Measurements from ENCODE around the gene HYAL2. TPM values are rescaled to one million over a fixed set of nuclear protein-coding genes. Genes with fewer than 3 reads are reported as not detected.

The HYAL2 gene
- total RNA-seq, 1 experiment from 2014 or later: 30.1 TPM

- Histone ChIP-seq H3K4me3 (ENCODE audit: low read depth, low read length) (no peak overlapping the region), H3K36me3 (ENCODE audit: control insufficient read depth, insufficient read depth, low read length) (no peaks in the 10 kb centered on the region), H3K4me1 (0 out of 2 replicates have a peak, but pooled peaks cover 2% of the 10 kb centered on the region), H3K27me3 (replicated peaks; ENCODE audit: control insufficient read depth, insufficient read depth, low read length) (no peaks in the 10 kb centered on the region), H3K9me3 (no peaks in the 10 kb centered on the region)
- DNase-seq: peak in 1 of 2 experiments; percentile 28
- Mint-ChIP-seq H3K9me3 (ENCODE audit: unreplicated experiment) (no peaks in the 10 kb centered on the region), H3K27me3 (ENCODE audit: insufficient read depth, unreplicated experiment) (peaks cover 15% of the 10 kb centered on the region), H3K4me3 (ENCODE audit: unreplicated experiment) (no peak overlapping the region), H3K36me3 (ENCODE audit: insufficient read depth, unreplicated experiment) (no peaks in the 10 kb centered on the region), H3K4me1 (ENCODE audit: low read depth, unreplicated experiment) (no peaks in the 10 kb centered on the region), H3K27ac (ENCODE audit: unreplicated experiment) (no peak overlapping the region)
- no peak for TF ChIP-seq CTCF (IDR thresholded peaks at IDR 0.05; ENCODE audit: insufficient read depth in 1 of 2, low read depth in 1 of 2, low read length in 1 of 2, severe bottlenecking in 1 of 2, unreplicated experiment in 1 of 2)
- no TSS peak for BruUV-seq (replicated peaks)
- ChIA-PET POLR2A (no interaction called here), CTCF (interaction anchor here (0.6 to 1.0 kb wide), 4 partner anchors 11 to 241 kb away, joined by 3 to 14 read pairs (median 4); partner anchors contain the start of gene CISH)
- intact Hi-C loops (cut with micrococcal nuclease; ENCODE audit: unreplicated experiment): no loop called here
These were observed 48.0 kb upstream of the HYAL2 start for GRCh38 chr3:50370594-50370993.

- Histone ChIP-seq H3K36me3 (ENCODE audit: control insufficient read depth, insufficient read depth, low read length) (no peaks in the 10 kb centered on the region), H3K9me3 (no peaks in the 10 kb centered on the region), H3K4me1 (0 out of 2 replicates have a peak, but pooled peaks cover 5% of the 10 kb centered on the region), H3K4me3 (ENCODE audit: low read depth, low read length) (no peak overlapping the region), H3K27me3 (replicated peaks; ENCODE audit: control insufficient read depth, insufficient read depth, low read length) (no peaks in the 10 kb centered on the region)
- Mint-ChIP-seq H3K9me3 (ENCODE audit: unreplicated experiment) (no peaks in the 10 kb centered on the region), H3K27ac (ENCODE audit: unreplicated experiment) (no peak overlapping the region), H3K4me3 (ENCODE audit: unreplicated experiment) (no peak overlapping the region), H3K36me3 (ENCODE audit: insufficient read depth, unreplicated experiment) (no peaks in the 10 kb centered on the region), H3K4me1 (ENCODE audit: low read depth, unreplicated experiment) (no peaks in the 10 kb centered on the region), H3K27me3 (ENCODE audit: insufficient read depth, unreplicated experiment) (peaks cover 15% of the 10 kb centered on the region)
- intact Hi-C loops (cut with micrococcal nuclease; ENCODE audit: unreplicated experiment): no loop called here
- ChIA-PET CTCF (no interaction called here), POLR2A (no interaction called here)
- no TSS peak for BruUV-seq (replicated peaks)
- TF ChIP-seq CTCF (IDR thresholded peaks at IDR 0.05; ENCODE audit: insufficient read depth in 1 of 2, low read depth in 1 of 2, low read length in 1 of 2, severe bottlenecking in 1 of 2, unreplicated experiment in 1 of 2): no peak
- DNase-seq: no peak
These were observed 46.6 kb upstream of the HYAL2 start for GRCh38 chr3:50369012-50369670.

- H3K36me3 ChIP-seq (ENCODE audit: control insufficient read depth, insufficient read depth, low read length): no peaks in the 10 kb centered on the region
- H3K9me3 ChIP-seq: no peaks in the 10 kb centered on the region
- peak overlapping the region; percentile 72 for H3K4me3 Mint-ChIP-seq (ENCODE audit: unreplicated experiment)
- H3K36me3 Mint-ChIP-seq (ENCODE audit: insufficient read depth, unreplicated experiment): no peaks in the 10 kb centered on the region
- 0 out of 2 replicates have a peak, but pooled peaks cover 5% of the 10 kb centered on the region for H3K4me1 ChIP-seq
- no peaks in the 10 kb centered on the region for H3K27me3 ChIP-seq (replicated peaks; ENCODE audit: control insufficient read depth, insufficient read depth, low read length)
- peaks cover 6% of the 10 kb centered on the region for H3K27me3 Mint-ChIP-seq (ENCODE audit: insufficient read depth, unreplicated experiment)
- DNase-seq: no peak
- ChIA-PET CTCF (interaction anchor here (1.0 to 1.4 kb wide), 2 partner anchors 15 to 177 kb away, joined by 4 to 7 read pairs; partner anchors contain the start of genes CYB561D2 and NPRL2), POLR2A (interaction anchor here (0.5 to 1.6 kb wide), 4 partner anchors 15 to 1619 kb away, joined by 3 to 9 read pairs (median 5); partner anchors contain the start of genes CYB561D2 and NPRL2)
- TF ChIP-seq CTCF (IDR thresholded peaks at IDR 0.05; ENCODE audit: insufficient read depth in 1 of 2, low read depth in 1 of 2, low read length in 1 of 2, severe bottlenecking in 1 of 2, unreplicated experiment in 1 of 2): no peak
- no peaks in the 10 kb centered on the region for H3K4me1 Mint-ChIP-seq (ENCODE audit: low read depth, unreplicated experiment)
- intact Hi-C loops (cut with micrococcal nuclease; ENCODE audit: unreplicated experiment): loop anchor here (2.0 kb wide), 1 partner anchor 19 kb away; no protein-coding TSS in a partner anchor
- peak overlapping the region; percentile 66 for H3K4me3 ChIP-seq (ENCODE audit: low read depth, low read length)
- BruUV-seq (replicated peaks): no TSS peak
- H3K27ac Mint-ChIP-seq (ENCODE audit: unreplicated experiment): no peak overlapping the region
- no peaks in the 10 kb centered on the region for H3K9me3 Mint-ChIP-seq (ENCODE audit: unreplicated experiment)
These were observed 43.3 kb upstream of the HYAL2 start for GRCh38 chr3:50365842-50366220.

All from Caco-2 (cell line).